HG03520 (cell line): ENCODE results near the gene ARMC7.

Experiments
- ATAC-seq: cut with Tn5 transposase; IDR thresholded peaks from one replicate; pipeline ENCODE4 v1.9.1; 2021; ENCODE audit warnings: mild to moderate bottlenecking, moderate library complexity; ENCODE audit not compliant: unreplicated experiment

ARMC7 gene

DNA sequence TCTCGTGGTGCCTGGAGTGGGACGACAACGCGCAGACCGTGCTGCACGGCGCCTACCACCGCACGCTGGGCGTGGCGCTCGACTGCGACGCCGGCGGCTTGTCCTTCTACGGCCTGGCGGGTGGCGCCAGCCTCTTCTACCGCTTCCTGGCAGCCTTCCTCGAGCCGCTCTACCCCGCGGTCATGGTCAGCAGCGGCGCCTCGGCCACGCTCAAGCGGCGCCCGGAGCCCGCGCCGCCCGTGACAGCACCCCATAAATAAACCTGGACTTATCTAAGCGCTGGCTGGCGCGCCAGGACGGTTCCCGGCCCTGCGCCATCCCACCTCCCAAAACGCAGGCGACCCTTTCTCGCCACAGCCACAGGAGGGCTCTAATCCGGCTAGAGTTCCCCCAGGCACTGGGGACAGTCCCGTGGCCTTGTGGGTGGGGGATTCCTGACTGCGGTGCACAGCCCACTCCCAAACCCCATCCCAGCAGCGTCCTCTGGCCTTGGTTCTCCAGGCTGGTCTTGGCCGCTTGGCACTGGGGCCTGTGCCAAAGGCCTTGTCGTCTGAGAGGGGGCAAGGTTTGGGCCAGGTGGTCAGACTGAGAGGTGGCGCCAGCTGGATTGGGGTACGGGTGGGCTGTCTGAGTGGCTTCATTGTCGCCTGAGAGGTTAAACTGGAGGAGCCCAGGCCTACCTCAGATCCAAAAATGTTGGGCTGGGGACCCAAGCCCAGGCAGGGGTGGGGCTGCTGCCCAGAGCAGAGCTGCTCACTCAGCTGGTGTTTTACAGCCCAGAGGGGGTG is 32.1 kb upstream of the ARMC7 start:
- no peak for ATAC-seq

DNA sequence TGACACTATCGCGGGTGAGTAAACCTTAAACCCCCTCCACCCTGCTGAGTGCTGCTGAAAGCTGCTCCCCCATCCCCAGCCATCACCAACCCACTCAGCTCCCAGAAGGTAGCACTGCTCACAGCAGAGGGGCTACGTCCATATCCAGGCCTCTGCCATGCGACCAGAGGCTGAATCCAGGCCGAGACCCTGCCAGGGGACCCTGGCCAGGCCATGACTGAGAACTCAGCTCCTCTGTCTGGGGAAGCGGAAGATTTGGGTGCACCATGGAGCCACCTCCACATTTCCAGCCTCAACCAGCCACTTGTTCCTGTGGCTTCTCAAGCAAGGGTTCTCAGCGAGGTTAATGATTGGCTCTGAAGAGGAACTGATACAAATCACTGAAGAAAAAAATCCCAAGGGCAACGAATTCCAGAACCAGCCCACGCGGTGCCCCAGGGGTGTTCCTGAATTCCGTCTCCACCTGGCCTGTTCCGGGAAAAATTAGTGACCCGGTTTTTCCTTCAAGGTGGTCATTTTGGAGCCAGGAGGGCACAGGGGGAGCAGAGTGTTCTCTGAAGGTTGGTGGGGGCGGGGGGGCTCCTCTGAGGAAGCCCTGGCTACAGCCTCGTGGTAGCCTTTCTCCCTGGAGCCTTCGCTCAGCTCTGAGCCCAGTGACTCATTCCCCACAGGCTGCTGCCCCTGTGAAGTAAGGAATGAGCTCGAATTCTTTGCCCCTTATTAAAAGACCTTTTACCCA is 31.3 kb upstream of the ARMC7 start:
- no peak for ATAC-seq

DNA sequence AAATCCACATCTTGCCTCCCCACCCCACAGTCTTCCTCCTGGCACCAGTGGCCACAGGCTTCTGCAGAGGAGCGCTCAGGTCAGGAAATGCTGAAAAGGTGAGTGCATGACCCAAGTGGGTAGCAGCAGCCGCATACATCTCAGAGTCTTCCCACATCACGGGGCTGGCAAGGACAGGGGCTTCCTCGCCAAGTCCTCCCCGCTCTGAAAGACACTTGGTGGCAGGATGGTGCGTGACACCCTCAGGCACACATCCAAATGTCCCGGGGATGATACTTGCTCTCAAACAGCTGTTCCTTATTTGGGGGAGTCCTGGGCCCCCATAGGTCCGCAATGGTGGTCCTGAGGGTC is 30.8 kb upstream of the ARMC7 start:
- ATAC-seq = no peak

DNA sequence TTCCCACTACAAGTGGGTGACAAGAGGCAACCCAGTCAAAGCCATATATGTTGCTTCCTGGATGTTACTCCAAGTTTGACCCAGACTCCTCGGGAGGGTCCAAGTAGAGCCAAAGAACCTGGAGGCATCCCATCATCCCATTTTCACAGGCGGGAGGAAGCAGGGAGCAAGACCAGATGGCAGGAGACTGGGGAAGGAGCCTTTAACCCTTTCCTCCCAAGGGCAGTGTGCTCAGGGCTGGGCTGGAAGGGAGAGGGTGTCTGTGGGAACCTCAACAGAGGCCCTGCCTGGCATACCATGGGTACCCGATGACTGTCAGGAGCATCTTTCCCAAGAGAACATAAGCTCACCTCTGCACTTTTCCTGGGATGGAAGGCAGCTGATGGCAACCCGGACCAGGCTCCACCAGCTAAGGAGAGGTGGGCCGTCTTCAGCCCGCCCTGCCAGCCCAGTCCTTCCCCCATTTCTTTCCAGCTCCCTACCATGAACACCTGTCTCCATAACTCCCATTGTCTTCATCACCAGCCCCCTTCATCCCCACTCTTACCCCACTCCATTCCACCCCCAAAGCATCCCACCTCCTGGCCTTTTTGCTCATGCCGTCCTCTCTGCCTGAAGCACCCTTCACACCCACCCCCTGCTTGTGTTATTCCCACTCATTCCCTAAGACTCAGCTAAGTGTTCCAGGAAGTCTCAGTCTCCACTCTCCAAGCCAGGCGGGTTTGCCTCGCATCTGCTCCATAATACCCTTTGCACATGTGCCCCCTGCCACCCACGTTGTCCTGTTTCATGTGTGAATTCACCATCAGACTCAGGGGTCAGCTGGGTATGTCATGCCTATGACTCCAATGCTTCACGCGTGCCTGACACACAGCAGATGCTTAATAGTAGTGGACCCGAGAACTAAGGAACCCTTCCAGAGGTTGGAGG is 27.9 kb upstream of the ARMC7 start:
- ATAC-seq = no peak

DNA sequence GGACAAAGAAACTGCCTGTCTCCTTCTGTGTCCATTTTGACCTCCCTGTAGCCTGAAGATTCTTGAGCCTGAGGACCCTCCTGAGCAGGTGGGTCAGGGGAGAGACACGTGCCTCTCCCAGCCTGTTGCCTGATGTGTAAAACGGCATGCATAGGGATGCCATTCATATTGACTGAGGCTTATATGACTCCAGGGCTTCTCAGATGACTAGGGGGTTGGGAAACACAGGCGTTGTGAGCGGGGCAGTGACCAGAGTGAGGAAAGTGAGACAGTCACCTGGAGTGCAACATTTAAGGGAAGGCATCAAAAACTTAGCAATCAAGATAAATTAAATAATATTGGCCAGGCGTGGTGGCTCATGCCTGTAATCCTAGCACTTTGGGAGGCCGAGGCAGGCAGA is 27.1 kb upstream of the ARMC7 start:
- no peak for ATAC-seq

DNA sequence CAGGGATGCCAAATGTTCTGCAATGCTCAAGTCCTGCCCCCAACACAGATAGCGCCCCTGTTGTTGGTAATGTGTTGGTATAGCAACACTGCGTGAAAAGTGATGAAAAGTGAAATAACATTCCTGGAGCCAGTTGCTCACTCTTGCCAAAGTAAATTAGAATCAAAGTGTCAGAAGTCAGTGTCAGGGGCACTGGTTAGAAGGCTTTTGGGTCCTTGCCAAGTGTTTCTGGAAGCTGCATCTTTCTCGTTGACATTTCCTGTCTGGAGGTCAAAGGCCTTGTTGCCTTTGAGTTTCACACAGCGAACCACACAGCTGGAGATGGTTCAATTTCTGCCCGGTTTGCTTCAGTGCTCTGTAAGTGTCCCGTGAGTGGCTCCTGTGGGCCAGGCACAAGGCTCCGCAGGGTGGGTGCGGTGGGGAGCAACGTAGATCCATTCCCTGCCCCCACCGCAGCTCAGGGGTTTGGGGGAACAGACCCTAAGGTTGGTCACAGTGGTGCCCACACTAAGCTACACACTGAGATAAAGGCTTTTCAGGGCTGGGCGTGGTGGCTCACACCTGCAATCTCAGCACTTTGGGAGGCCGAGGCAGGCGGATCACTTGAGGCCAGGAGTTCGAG is 25.6 kb upstream of the ARMC7 start:
- ATAC-seq = no peak

DNA sequence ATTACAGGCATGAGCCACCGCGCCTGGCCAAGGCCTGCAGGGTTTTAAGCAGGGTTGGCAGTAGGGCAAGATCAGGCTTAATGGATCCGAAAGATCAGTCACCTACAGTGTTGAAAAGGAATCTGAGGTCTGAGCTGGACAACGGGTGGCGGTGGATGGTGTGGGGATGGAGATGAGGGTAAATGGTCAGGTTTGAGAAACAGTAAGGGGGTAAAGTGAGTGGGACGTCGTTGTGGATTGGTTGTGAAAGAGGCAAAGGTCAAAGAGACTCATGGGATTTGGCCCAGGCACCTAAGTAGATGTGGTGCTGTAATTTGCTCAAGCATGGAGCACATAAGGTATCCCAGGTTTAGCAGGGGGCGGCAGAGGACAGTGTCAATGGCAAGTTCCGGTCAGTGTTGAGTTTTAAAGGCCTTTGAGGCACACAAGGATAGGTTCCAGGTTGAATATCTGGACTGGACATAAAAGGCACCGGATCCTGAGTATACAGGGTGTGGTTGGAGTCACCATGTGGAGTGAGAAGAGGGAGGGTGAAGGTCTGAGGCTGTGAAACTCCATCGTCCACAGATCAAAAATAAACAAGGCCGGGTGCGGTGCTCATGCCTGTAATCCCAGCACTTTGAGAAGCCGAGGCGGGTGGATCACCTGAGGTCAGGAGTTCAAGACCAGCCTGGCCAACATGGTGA is 23.1 kb upstream of the ARMC7 start:
- no peak for ATAC-seq

DNA sequence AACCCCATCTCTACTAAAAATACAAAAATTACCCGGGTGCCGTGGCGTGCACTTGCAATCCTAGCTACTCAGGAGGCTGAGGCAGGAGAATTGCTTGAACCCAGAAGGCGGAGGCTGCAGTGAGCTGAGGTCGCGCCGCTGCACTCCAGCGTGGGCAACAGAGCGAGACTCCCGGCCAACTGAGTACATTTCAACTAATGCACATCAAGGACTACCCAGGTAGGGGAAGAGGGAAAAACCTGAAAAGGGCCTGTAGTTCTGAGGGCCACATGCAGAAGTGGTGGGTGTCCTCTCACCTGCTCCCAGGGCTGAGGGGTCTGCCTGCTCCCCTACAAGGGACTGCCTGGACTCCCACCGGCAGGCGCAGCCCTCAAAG is 22.6 kb upstream of the ARMC7 start:
- no peak for ATAC-seq

DNA sequence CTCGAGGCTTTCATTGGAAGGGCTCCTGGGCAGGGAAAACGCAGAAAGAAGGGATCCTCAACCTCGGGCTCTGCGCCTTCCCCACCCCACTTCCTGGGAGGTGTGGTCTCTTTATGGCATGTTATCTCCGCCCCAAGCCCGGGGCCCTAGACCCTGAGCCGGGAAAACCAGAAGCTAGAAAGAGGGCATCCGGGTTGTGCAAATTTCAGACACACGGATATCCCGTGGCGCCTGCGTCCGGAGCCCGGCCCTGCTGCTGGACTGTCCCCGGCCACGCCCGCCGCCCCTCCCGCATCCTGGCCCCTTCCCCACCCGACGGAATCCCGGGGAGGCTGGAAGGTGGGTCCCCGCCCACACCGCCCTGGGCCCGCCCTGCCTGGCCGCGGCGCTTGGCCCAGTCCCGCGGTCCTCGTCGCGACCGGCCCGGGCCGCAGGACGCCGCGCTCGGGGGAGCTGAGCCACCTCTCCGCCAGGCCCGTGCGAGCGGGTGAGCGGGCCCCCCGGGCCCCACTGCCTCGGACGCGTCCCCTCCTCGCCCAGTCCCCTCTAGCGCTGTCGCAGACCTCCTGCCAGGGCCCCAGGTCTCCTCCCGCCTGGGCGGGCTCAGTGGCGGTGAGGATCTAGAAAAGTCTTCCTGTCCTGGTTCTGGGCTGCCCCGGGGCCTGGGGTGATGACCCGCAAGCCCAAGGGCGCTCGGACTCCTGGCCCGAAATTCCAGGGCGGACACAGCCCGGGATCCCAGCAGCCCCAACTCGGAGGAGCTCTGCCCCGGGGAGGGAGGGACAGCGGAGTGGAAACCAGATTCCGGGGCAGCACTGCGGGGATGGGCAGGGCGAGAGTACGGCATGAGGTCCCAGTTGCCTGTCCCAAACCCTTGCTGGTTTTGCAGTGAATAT is 22.0 kb upstream of the ARMC7 start, which contains the start of gene SLC16A5:
TSS of gene SLC16A5 (plus strand) at position 397 of the 896 bp plus-strand sequence. CDS start 5,683 bp downstream, outside the sequence.
- no peak for ATAC-seq

DNA sequence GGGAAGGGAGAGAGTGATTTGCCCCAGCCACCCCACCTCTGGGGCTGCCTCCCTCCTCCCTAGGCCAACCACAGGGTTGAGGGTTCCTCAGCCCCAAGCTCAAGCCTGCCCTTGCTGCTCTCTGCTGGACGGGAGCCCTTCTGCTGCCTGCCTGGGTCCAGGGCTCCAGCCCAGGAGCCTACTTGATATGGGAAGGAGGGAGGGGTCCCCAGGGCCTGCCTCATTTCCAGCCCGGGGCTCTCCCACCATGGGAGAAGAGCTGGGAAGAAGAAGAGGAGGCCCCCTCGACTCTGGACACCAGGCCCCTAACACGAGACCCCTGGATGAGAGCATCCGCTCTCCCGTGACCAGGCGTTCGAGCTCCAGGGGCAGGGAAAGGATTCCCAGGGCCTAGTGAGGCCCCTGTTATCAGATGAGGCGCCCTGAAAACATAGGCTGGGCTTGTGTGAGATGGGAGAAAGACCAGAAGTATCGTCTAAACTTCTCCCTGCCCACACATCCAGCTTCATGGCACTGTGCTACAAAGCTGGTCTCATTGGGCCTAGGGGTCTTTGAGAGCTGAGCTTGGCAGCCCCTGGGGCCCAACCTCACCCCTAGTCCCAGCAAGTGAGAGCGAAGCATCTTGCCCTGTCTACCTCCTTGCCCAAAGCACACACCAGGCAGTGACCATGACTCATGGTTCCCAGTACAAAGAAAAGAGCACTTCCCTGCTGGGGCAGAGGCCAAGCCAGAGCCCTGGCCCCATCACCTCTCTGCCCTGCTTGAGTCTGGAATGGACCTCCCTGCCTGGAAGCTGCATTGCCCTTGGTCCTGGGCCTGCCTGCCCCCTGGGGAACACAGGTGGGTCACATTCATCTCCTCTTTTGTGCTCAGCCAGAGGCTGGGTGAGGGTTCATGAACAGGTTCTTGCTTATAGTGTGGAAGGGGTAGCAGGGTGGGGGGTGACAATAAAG is 21.0 kb upstream of the ARMC7 start:
- ATAC-seq = no peak

DNA sequence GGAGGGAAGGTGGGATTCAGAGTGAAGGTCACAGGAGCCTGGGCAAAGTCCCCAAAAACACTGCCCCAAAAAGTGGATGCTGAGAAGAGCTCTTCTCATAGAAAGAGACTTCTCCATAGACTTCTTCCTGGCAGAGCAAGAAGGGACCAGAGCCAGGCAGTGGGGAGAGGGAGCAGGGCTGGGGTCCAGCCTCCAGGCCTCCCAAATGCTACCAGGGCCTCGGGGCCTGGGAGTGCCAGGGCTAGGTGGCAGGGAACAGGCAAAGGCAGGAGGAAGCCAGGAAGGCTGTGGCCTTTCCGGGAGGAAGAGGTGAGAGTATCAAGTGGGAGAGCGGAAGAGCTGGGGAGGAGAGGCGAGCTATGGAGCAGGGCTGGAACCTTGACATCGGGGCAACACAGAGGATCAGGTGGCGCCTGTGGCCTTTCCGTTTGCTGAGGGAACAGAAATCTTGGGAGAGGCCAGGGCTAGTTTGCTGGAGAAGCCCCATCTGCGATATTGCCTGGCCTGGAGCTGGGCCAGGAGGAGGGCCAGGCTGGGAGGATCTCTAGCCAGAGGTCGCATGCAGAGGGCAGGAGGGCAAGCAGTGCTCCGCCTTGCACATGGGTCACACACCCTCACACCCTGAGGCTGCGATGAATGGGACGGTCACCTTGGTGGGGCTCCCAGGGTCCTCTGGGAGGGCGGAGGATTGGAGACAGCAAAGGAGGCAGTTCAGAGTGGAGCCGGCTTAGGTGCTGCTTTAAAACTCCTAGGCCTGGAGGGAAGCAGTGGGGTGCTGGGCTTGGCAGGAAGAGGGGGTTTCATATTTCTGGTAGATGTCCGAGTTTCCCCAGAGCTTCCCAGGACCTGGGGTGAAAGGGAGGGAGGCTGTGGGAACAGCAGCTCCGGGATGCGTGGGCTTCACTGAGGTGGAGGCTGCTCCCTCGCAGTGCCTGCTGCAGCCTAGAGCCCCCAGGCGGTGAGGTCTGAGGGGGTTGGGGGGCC is 18.6 kb upstream of the ARMC7 start:
- ATAC-seq = no peak

DNA sequence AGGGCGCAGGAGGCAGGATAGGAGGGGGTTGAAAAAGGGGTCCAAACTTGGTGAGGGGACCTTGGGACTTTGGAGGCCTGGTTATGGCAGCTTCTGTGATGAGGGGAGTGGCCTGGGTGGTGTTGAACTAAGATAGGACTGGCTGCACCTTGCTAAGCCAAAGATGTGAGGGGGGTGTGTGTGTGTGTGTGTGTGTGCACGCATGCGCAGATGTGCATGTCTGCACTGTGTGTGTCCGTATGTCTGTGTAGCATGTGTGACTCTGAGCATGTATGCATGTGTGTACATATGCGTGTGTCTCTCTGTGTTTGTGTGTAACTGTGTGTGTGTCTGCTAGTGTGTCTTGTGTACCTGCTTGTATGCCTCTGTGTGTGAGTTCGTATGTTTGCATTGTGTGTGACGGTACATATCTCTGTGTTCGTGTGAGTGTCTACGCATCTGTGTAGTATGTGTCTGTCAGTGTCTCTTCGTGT is 17.9 kb upstream of the ARMC7 start:
- ATAC-seq = no peak

DNA sequence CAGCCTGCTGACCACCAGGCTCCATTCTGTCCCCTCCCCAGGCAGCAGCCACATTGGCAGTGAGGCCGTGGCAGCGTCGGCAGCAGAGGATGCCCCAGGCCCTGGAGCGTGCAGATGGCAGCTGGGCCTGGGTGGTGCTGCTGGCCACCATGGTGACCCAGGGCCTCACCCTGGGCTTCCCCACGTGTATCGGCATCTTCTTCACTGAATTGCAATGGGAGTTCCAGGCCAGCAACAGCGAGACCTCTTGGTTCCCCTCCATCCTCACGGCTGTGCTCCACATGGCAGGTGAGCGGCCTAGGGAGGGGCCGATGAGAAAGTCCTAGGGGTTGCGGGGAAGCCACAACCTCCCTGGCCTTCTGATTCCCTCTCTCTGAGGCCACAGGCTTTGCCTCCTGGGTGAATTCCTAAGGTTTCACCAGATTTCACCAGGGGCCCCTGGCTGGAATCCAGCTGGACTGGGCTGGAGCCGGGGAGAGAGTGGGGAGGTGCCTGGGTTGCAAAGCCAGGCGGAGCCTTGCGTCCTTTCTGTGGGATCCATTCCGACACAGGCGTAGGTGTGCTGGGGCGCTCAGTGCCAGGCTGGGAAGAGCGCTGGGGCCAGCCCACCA is 16.1 kb upstream of the ARMC7 start:
- ATAC-seq = no peak

DNA sequence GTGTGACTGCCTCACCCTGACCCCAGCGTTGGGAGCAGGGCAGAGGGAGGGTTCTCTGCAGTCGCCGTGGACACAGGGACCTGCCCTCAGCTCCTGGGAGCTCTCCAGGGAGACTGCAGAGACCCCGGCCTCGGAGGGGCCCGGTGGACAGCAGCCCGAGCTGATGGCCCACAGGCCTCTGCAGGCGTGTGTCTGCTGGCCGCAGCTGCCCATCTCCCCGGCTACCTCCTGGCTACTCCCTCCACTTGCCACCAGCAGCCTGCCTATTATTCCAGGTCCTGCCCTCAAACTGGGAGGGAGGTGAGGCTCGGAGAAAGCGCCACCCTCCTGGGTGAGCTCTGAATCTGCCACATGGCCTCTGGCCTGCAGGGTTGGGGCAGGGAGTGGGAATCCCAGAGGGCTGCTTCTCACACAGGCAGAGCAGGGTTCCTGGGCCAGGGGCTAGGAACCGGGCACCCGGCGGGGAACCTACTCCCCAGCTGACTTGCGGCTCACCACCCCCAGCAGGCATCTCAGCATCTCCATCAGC is 14.8 kb upstream of the ARMC7 start:
- ATAC-seq = no peak

DNA sequence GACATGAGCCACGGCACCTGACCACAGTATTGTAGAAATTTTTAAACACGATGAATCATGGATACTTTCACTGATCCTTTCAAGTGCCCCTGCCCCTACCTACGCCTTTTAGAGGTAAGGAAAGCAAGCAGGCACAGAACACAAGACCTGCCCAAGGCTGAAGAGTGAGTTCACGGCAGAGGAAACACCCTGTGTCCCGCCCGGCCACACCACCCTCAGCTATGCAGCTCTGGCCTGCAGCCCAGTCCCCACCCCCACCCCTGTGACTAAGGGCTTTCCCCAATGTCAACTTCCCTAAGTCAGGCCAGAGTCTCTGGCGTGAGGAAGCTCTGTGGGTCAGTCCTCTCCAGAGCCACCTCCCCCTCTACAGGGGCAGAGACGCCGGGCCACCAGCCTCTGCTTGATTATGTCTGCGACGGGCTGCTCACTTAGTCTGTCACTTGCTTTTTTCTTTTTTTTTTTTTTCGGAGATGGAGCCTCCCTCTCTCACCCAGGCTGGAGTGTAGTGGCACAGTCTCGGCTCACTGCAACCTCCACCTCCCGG is 13.6 kb upstream of the ARMC7 start:
- ATAC-seq = no peak

DNA sequence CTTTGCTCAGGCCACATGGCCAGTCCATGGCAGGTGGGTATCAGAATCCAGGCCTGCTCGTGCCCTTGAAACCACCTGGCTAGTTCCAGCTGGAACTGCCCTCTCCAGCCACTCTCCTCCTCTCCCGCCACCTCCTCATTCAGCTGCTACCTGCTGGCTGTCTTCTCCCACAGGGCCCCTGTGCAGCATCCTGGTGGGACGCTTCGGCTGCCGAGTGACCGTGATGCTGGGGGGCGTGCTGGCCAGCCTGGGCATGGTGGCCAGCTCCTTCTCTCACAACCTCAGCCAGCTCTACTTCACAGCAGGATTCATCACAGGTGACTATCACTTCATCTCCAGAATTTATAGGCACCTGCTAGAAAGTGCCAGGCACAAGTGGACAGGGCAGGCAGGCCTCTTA is 11.9 kb upstream of the ARMC7 start:
- ATAC-seq = no peak
